ENCODE data around the gene NUCB1. TPM values are rescaled to one million over a fixed set of nuclear protein-coding genes. Genes with fewer than 3 reads are reported as not detected.

NUCB1 gene
- total RNA-seq, 4 donors from 2014 or later = 83.9 to 162 (median 148) TPM

GRCh38 chr19:48913114-48913889, 13.2 kb downstream of the NUCB1 start:
- intact Hi-C loops (cut with DNase I; ENCODE audit: low total_unique reads) = no loop called here
- Histone ChIP-seq H3K27ac (no peak overlapping the region), H3K36me3 (peaks cover 2 to 78% of the 10 kb centered on the region in 2 donors), H3K27me3 (no peaks in the 10 kb centered on the region), H3K9me3 (no peaks in the 10 kb centered on the region), H3K4me3 (no peak overlapping the region), H3K4me1 (peaks cover 0 to 12% of the 10 kb centered on the region in 2 donors)
- in situ Hi-C loops (cut with MboI; ENCODE audit: low sequenced_read_pairs in 4 of 4) = no loop called here
- TF ChIP-seq, protein P1, sequence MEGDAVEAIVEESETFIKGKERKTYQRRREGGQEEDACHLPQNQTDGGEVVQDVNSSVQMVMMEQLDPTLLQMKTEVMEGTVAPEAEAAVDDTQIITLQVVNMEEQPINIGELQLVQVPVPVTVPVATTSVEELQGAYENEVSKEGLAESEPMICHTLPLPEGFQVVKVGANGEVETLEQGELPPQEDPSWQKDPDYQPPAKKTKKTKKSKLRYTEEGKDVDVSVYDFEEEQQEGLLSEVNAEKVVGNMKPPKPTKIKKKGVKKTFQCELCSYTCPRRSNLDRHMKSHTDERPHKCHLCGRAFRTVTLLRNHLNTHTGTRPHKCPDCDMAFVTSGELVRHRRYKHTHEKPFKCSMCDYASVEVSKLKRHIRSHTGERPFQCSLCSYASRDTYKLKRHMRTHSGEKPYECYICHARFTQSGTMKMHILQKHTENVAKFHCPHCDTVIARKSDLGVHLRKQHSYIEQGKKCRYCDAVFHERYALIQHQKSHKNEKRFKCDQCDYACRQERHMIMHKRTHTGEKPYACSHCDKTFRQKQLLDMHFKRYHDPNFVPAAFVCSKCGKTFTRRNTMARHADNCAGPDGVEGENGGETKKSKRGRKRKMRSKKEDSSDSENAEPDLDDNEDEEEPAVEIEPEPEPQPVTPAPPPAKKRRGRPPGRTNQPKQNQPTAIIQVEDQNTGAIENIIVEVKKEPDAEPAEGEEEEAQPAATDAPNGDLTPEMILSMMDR (IDR thresholded peaks at IDR 0.05 in 4 of 5, conservative IDR thresholded peaks at IDR 0.05 in 1 of 5) = no peak
- TF ChIP-seq POLR2A (IDR thresholded peaks at IDR 0.05) = no peak
- no peak for DNase-seq
- peak in 1 of 2 donors; percentile 22 for ATAC-seq

DNA sequence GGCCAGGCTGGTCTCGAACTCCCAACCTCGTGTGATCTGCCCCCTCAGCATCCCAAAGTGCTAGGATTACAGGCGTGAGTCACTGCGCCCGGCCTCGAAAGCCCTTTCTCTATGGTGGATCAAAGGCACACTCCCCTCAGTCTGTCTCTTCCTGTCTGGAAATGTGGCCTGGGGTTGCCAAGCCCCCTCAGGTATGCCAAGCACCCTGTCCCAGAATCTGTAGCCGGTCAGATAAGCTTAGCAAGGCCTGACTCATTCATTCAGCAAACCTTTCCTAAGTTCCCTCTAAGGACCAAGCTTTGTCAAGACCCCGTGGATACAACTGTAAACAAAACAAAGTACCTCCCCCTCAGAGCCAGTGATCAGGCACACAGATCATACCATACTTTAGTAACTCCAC, 14.1 kb downstream of the NUCB1 start:
- DNase-seq = no peak
- in situ Hi-C loops (cut with MboI; ENCODE audit: low sequenced_read_pairs in 4 of 4) (no loop called here), intact Hi-C loops (cut with DNase I; ENCODE audit: low total_unique reads) (no loop called here)
- Histone ChIP-seq H3K9me3 (no peaks in the 10 kb centered on the region), H3K27me3 (no peaks in the 10 kb centered on the region), H3K27ac (no peak overlapping the region), H3K4me3 (no peak overlapping the region), H3K4me1 (peaks cover 0 to 4% of the 10 kb centered on the region in 2 donors), H3K36me3 (peaks cover 2 to 86% of the 10 kb centered on the region in 2 donors)
- ATAC-seq = no peak
- TF ChIP-seq, protein P1 (IDR thresholded peaks at IDR 0.05 in 4 of 5, conservative IDR thresholded peaks at IDR 0.05 in 1 of 5) = no peak
- TF ChIP-seq POLR2A (IDR thresholded peaks at IDR 0.05) = no peak

DNA sequence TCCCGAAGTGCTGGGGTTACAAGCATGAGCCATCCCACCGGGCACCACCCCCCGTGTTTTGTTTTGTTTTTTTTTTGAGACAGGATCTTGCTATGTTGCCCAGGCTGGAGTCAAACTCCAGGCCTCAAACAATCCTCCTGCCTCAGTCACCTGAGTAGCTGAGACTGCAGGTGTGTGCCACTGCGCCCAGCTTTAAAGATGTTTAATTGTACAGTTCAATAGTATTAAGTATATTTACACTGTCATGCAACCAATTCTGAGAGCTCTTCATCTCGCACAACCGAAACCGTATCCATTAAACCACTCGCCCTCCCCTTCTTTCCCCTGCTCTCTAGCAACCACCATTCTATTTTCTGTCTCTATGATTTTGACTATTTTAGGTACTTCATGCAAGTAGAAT, 15.6 kb downstream of the NUCB1 start:
- no peak for TF ChIP-seq POLR2A (IDR thresholded peaks at IDR 0.05)
- TF ChIP-seq, protein P1 (IDR thresholded peaks at IDR 0.05 in 4 of 5, conservative IDR thresholded peaks at IDR 0.05 in 1 of 5) = no peak
- Histone ChIP-seq H3K4me3 (no peak overlapping the region), H3K36me3 (peaks cover 2 to 85% of the 10 kb centered on the region in 2 donors), H3K9me3 (no peaks in the 10 kb centered on the region), H3K4me1 (no peaks in the 10 kb centered on the region), H3K27me3 (no peaks in the 10 kb centered on the region), H3K27ac (no peak overlapping the region)
- in situ Hi-C loops (cut with MboI; ENCODE audit: low sequenced_read_pairs in 4 of 4) = no loop called here
- DNase-seq = no peak
- intact Hi-C loops (cut with DNase I; ENCODE audit: low total_unique reads) = no loop called here
- ATAC-seq = no peak

DNA sequence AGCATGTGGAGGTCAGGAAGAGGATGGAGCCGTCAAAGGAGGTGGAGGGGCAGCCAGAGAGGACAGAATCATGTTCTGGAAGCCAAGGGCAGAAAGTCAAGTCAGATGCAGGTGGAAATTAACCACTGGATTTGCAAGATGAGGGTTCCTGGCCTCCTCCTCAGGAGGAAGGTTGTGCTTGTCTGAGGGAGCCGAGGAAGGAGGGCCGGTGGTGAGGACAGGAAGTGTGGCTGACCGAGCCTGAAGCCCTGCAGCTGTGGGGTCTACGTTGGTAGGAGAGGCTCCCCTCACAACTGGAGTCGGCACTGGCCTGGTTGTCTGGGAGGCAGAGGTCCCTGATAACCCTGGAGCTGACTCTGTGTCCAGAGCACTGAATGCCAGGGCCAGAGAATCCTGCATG, 18.0 kb downstream of the NUCB1 start:
- ATAC-seq (no peak), DNase-seq (no peak)
- intact Hi-C loops (cut with DNase I; ENCODE audit: low total_unique reads) = no loop called here
- Histone ChIP-seq H3K36me3 (peaks cover 2 to 83% of the 10 kb centered on the region in 2 donors), H3K9me3 (no peaks in the 10 kb centered on the region), H3K4me3 (no peak overlapping the region), H3K27ac (no peak overlapping the region), H3K27me3 (no peaks in the 10 kb centered on the region), H3K4me1 (no peaks in the 10 kb centered on the region)
- in situ Hi-C loops (cut with MboI; ENCODE audit: low sequenced_read_pairs in 4 of 4) = no loop called here
- TF ChIP-seq, protein P1 (IDR thresholded peaks at IDR 0.05 in 4 of 5, conservative IDR thresholded peaks at IDR 0.05 in 1 of 5) = no peak
- no peak for TF ChIP-seq POLR2A (IDR thresholded peaks at IDR 0.05)
